Common myeloid progenitor, CD34-positive (primary cell): Measurements from ENCODE around the gene ELOVL6.

Source experiments
- CTCF ChIA-PET: fragments of 350-600 bp; sonication (Branson Sonifier 250); formaldehyde crosslinking; loops from one replicate; lab custom pipeline; 2021; ENCODE audit warnings: antibody characterized with exemption; lab: Charles Lee
- POLR2A ChIA-PET: fragments of 350-600 bp; sonication (Branson Sonifier 250); formaldehyde crosslinking; loops from one replicate; lab custom pipeline; 2021; ENCODE audit warnings: antibody characterized with exemption; lab: Charles Lee
- DNase-seq, 3 donors: peaks; one replicate each; pipeline versions ENCODE4 v3.0.0 to v3.0.0-alpha.2; 2013
- H3K27ac ChIP-seq, 2 experiments: 1 replicate in 1 of 2; 2 replicates in 1 of 2; pipeline ENCODE4 v1.7.0; 2013; ENCODE audit warnings: inconsistent platforms in 2 of 2, low read length in 2 of 2, mild to moderate bottlenecking in 2 of 2, low read depth in 1 of 2, moderate library complexity in 1 of 2; ENCODE audit not compliant: severe bottlenecking in 2 of 2, insufficient read depth in 1 of 2, poor library complexity in 1 of 2
- H3K27me3 ChIP-seq, 5 experiments: replicated peaks in 2 of 5; 1 replicate in 3 of 5; 2 replicates in 2 of 5; pipeline versions ENCODE4 v1.6.1 to v1.7.0; 2013; ENCODE audit warnings: low read length in 4 of 5, mild to moderate bottlenecking in 2 of 5, moderate library complexity in 2 of 5, inconsistent platforms in 1 of 5; ENCODE audit not compliant: insufficient read depth in 5 of 5, control insufficient read depth in 4 of 5
- H3K36me3 ChIP-seq, 4 experiments: 1 replicate in 2 of 4; 2 replicates in 2 of 4; pipeline versions ENCODE4 v1.6.1 to v1.7.0; 2013; ENCODE audit warnings: low read length in 3 of 4, control low read depth in 1 of 4, mild to moderate bottlenecking in 1 of 4; ENCODE audit not compliant: control insufficient read depth in 4 of 4, insufficient read depth in 4 of 4
- H3K4me1 ChIP-seq, 4 experiments: 1 replicate in 3 of 4; 2 replicates in 1 of 4; pipeline versions ENCODE4 v1.6.1 to v1.7.1; 2013; ENCODE audit warnings: low read length in 3 of 4, mild to moderate bottlenecking in 3 of 4, control low read depth in 1 of 4, inconsistent platforms in 1 of 4, moderate library complexity in 1 of 4; ENCODE audit not compliant: control insufficient read depth in 4 of 4, insufficient read depth in 4 of 4; ENCODE audit errors: control extremely low read depth in 1 of 4
- H3K4me3 ChIP-seq, 7 experiments: 1 replicate in 4 of 7; 2 replicates in 3 of 7; pipeline versions ENCODE4 v1.5.1 to v1.7.0; 2013; ENCODE audit warnings: mild to moderate bottlenecking in 7 of 7, low read length in 6 of 7, moderate library complexity in 6 of 7, inconsistent platforms in 2 of 7, low read depth in 2 of 7, control low read depth in 1 of 7; ENCODE audit not compliant: insufficient read depth in 4 of 7, control insufficient read depth in 1 of 7; ENCODE audit errors: extremely low read depth in 1 of 7
- H3K9me3 ChIP-seq, 5 experiments: 1 replicate in 4 of 5; 2 replicates in 1 of 5; pipeline versions ENCODE4 v1.6.1 to v1.7.1; 2013; ENCODE audit warnings: low read length in 4 of 5, mild to moderate bottlenecking in 2 of 5, inconsistent platforms in 1 of 5, low read depth in 1 of 5, moderate library complexity in 1 of 5; ENCODE audit not compliant: control insufficient read depth in 4 of 5, insufficient read depth in 2 of 5; ENCODE audit errors: control extremely low read depth in 1 of 5
- WGBS: methylation state at CpG from one replicate; pipeline ENCODE4 v1.1.5; 2013; ENCODE audit not compliant: insufficient coverage; 5-methylcytosine and 5-hydroxymethylcytosine counted together

The ELOVL6 gene

DNA sequence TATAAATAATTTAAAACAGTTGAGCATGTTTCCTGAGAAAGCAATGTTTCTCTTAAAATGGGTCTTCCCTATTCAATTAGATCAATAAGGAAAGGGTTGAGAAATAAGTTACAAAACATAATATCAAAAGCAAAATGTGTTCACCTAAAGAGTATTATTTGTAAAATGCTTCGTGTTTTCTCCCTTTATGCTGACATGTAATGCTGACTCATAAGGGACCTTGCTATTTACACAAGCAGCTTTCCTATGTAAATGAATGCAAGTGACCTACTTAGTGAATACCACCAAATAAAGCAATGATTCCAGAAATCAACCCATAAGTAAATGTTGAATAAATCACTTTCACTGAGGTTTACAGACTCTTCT lies 91.5 kb downstream of the ELOVL6 start:
- H3K9me3 ChIP-seq, result no peaks in the 10 kb centered on the region
- H3K27ac ChIP-seq, result no peak overlapping the region
- H3K36me3 ChIP-seq, result peaks cover 0 to 9% (median 4%) of the 10 kb centered on the region in 4 experiments
- no peak for DNase-seq
- H3K4me1 ChIP-seq, result no peaks in the 10 kb centered on the region
- CTCF ChIA-PET, result interaction anchor here (1.9 kb wide), 1 partner anchor 13 kb away, joined by 5 read pairs; no protein-coding TSS in a partner anchor
- no peaks in the 10 kb centered on the region for H3K27me3 ChIP-seq
- no CpG with 5 or more reads among the region's 1 CpG for WGBS
- POLR2A ChIA-PET, result no interaction called here
- no peak overlapping the region for H3K4me3 ChIP-seq

GRCh38 chr4:110104661-110105060 lies 93.8 kb downstream of the ELOVL6 start:
- Histone ChIP-seq H3K4me1 (no peaks in the 10 kb centered on the region), H3K4me3 (no peak overlapping the region), H3K9me3 (no peaks in the 10 kb centered on the region), H3K27ac (no peak overlapping the region), H3K27me3 (no peaks in the 10 kb centered on the region), H3K36me3 (peaks cover 0 to 5% (median 3%) of the 10 kb centered on the region in 4 experiments)
- DNase-seq, result no peak
- ChIA-PET POLR2A (no interaction called here), CTCF (no interaction called here)
- WGBS, result 100% methylated on average over 2 of the region's 2 CpGs

DNA sequence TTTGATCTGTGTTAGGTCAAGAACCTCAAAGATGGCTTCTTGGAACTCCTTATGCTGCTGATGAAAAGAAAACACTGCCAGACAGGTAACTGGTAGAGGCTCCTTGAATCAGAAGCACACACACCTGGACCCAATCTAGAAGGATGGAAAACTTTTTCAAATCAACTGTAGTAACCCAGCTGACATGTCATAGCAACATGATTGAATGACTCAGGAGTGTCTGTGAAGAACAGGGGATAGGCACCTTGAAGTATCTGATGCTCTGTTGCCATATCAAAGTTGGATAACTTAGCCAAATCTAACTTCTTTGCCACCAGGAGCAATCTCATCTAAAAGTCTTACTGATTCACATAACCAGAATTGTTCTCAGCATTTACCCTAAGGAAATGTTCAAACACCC lies 98.8 kb downstream of the ELOVL6 start:
- ChIA-PET POLR2A (no interaction called here), CTCF (no interaction called here)
- H3K27ac ChIP-seq, result no peak overlapping the region
- H3K27me3 ChIP-seq, result no peaks in the 10 kb centered on the region
- H3K4me1 ChIP-seq, result no peaks in the 10 kb centered on the region
- H3K4me3 ChIP-seq, result no peak overlapping the region
- H3K36me3 ChIP-seq, result peaks cover 0 to 2% (median under 1%) of the 10 kb centered on the region in 4 experiments
- H3K9me3 ChIP-seq, result no peaks in the 10 kb centered on the region
- DNase-seq, result no peak

DNA sequence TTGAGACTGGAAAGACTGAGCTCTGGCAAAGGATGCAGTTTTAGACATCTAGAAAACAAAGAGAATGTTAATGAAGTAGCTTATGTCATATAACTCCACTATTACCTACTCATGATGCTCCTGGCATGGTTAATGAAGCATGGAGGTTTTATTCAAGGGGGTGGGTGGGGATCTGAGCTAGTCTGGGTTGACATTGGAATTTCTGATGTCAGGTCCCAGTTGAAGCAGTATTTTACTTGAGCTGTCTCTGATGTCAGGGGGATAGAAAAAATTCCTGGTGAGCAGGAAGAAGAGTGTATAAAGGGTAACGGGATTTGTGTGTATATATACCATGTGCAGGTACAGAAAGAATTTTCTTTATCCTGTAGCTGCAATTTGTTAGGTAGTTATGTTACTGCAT lies 102.0 kb downstream of the ELOVL6 start:
- no peak overlapping the region for H3K4me3 ChIP-seq
- ChIA-PET POLR2A (no interaction called here), CTCF (interaction anchor here (0.6 to 1.6 kb wide), 4 partner anchors 47 to 220 kb away, joined by 3 to 5 read pairs (median 3); no protein-coding TSS in a partner anchor)
- no peaks in the 10 kb centered on the region for H3K9me3 ChIP-seq
- H3K4me1 ChIP-seq, result no peaks in the 10 kb centered on the region
- H3K27me3 ChIP-seq, result no peaks in the 10 kb centered on the region
- no peak overlapping the region for H3K27ac ChIP-seq
- H3K36me3 ChIP-seq, result no peaks in the 10 kb centered on the region
- no peak for DNase-seq
- no CpG with 5 or more reads among the region's 1 CpG for WGBS

- Histone ChIP-seq H3K4me3 (no peak overlapping the region), H3K36me3 (no peaks in the 10 kb centered on the region), H3K27me3 (no peaks in the 10 kb centered on the region), H3K9me3 (no peaks in the 10 kb centered on the region), H3K4me1 (peaks cover 3 to 14% (median 6%) of the 10 kb centered on the region in 4 experiments), H3K27ac (no peak overlapping the region)
- no peak for DNase-seq
- ChIA-PET CTCF (interaction anchor here (1.7 kb wide), 1 partner anchor 15 kb away, joined by 5 read pairs; no protein-coding TSS in a partner anchor), POLR2A (no interaction called here)
- 100% methylated on average over 1 of the region's 4 CpGs for WGBS
Observed at GRCh38 chr4:110092646-110093045, 105.8 kb downstream of the ELOVL6 start.

DNA sequence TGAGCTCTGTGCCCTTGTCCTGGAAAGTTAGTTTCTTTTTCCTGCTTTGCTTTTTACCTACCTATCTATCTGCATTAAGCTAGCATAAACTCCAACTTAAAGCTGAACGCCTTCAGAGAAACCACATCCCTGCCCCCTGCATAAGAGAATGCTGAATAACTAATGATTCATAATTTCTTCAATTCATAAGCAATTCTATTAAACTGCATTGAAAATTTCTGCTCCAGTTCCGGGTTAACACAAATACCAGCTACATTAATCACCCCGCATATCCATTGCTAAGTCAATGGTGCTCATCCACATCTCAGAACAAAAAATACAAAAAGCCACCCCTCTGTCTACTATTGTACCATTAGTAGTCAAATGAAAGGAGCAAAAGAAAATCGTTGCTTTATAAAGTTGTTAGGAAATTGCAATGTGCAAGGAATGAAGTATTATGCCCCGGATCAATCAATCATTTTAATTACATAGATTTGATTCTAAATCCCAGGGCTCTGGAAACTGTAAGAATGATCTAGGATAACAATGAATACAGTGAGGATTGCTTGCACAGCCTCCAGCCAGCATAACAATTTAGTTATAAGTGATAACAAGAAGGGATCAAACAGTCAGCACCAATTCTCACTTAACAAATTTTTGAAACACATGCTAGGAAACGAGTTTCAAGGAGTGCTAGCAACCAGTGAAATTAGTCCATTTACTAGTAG lies 106.8 kb downstream of the ELOVL6 start:
- ChIA-PET CTCF (interaction anchor here (2.1 kb wide), 1 partner anchor 42 kb away, joined by 6 read pairs; no protein-coding TSS in a partner anchor), POLR2A (no interaction called here)
- no peaks in the 10 kb centered on the region for H3K9me3 ChIP-seq
- DNase-seq, result no peak
- H3K27ac ChIP-seq, result no peak overlapping the region
- no peaks in the 10 kb centered on the region for H3K27me3 ChIP-seq
- H3K4me1 ChIP-seq, result peaks cover 3 to 20% (median 8%) of the 10 kb centered on the region in 4 experiments
- WGBS, result 74% methylated on average over 4 of the region's 6 CpGs
- no peaks in the 10 kb centered on the region for H3K36me3 ChIP-seq
- H3K4me3 ChIP-seq, result no peak overlapping the region

DNA sequence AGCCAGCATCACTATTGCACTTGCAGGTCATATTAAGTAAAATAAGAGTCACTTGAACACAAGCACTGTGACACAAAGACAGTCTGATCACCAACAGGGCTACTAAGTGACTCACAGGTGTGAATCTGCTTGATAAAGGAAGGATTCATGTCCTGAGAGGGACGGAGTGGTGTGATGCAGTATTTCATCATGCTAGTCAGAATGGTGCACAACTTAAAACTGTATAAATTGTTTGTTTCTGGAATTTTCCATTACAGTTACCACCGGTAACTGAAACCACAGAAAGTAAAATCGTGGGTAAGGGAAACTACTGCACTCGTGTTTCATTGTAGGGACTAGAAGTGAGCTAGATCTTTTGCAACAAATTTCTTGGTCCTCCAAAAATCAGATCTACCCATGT lies 109.7 kb downstream of the ELOVL6 start:
- Histone ChIP-seq H3K4me3 (peak overlapping the region in 1 of 7 experiments; percentile 8), H3K27me3 (no peaks in the 10 kb centered on the region), H3K36me3 (peaks cover 0 to 4% (median 0%) of the 10 kb centered on the region in 4 experiments), H3K4me1 (peaks cover 3 to 26% (median 13%) of the 10 kb centered on the region in 4 experiments), H3K9me3 (no peaks in the 10 kb centered on the region), H3K27ac (no peak overlapping the region)
- DNase-seq, result peak in 2 of 3 donors; percentile 60 to 72
- ChIA-PET POLR2A (no interaction called here), CTCF (no interaction called here)
- 26% methylated on average over 4 of the region's 4 CpGs for WGBS
